Limb (tissue), 2 donors: ENCODE measurements around the gene KCMF1.
"Not testable (repeated sequence)": the region's sequence is repeated elsewhere in the genome, so short reads cannot be mapped to it uniquely, and the experiment has no call there.

Experiments used
- DNase-seq, 2 donors: peaks; one replicate each; pipeline ENCODE4 v3.0.0-alpha.2; 2016; ENCODE audit errors: extremely low spot score in 2 of 2

The KCMF1 gene

DNA sequence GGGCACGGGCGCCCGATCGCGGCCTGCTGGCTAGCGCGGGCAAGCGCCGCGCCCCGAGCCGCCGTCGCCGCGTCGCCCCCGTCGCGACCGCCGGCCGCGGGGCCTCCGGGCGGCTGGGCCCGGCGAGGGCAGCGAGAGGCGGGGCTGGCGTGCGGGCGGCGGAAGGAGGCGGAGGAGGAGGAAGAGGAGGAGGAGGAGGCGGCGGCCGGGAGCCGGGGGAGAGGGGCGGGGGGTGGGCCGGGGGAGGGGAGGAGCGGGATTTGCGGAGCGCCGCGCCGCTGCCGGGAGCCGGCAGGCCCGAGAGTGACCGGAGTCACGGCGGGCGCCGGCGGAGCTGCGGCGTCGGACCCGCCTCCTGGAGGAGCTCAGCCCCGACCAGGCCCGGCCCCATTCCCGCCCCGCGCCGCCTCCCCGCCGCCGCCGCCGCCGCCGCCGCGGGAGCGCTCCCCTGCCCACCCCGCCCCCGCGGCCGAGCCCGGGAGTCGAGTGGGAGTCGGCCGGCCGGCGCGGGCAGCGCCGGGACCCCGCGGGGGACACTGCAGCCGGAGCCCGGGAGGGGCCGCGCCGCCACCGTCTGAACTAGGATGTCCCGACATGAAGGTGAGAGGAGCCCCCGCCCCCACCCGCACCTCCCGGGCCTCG, at the start of gene KCMF1:
TSS of gene KCMF1 (plus strand) at position 294 of the 642 bp plus-strand sequence. CDS start at position 585, 291 bp downstream.
- peak; percentile 49 to 88 for DNase-seq

- DNase-seq = no peak
These were observed 48.0 kb upstream of the KCMF1 start for GRCh38 chr2:84923009-84923408.

DNA sequence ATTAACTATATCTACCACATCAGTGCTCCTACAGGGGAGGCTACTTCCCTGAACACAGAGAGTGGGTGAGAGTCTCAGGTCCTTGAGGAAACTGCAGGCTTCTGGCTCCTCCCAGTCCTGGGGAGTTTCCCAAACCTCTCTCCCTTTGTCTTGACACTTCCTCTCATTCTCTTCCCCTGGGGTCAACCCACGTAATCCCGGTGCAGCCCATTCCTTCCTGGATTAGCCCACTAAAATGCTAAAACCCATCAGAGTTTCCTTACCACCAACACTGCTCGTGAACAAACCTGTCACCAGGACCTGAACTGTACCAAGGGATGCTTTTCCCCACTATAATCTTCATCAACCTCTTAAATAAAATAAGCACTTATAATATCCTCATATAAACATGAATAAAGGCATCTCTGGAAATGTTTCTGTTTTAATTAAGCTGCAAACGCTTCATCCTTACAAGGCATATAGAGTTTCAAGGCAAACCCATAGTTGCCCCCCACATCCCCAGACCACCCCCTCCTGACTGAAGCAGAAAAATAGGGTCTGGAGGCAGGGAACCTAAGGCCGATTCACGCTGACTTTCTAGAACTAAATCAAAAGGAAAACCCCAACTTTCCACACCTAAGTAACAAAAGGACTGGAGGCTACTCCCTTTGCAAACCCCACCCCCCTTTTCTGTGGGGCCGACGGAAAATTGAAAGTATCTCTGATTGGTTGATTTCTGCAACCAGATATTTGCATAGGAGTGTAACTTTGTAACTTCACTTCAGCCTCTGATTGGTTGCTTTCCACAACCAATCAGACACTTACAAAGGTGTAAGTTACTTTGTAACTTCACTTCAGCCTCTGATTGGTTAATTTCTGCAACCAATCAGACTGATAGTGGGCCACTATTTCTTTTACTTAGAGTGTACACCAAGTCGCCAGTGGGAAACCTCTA, 46.5 kb upstream of the KCMF1 start:
- no peak for DNase-seq

GRCh38 chr2:84925336-84925723, 45.6 kb upstream of the KCMF1 start:
- no peak for DNase-seq

DNA sequence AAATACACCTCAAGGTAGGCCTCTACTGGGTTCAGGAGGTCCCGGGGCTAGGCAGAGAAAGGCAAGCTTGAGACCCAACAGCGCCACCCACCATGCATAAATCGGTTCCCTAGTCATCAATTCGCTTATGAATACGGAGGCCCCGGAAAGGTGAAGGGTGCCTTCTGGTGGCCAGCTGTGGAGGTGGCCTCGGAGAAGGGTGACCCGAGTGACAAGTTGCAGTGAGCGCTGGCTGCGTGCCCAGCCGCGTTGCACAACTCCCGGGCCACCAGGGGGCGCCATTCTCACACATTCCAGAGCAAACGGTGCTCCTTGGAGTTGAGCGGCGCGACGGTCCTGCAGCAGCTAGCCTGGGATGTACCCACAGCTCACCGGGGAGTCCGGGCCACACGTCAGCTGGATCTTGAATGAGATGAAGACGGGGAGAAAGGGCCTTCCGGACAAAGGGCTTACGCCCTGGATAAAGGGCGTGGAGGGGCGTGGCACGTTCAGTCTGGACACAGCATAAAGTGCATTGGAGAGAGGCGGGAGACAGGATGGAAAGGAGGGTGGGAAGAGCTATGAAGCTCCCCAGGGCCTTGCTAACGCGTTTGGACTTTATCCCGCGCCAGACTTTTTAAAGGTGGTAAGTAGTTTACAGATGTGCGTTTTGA, 45.1 kb upstream of the KCMF1 start:
- DNase-seq = peak; percentile 86 to 96

DNA sequence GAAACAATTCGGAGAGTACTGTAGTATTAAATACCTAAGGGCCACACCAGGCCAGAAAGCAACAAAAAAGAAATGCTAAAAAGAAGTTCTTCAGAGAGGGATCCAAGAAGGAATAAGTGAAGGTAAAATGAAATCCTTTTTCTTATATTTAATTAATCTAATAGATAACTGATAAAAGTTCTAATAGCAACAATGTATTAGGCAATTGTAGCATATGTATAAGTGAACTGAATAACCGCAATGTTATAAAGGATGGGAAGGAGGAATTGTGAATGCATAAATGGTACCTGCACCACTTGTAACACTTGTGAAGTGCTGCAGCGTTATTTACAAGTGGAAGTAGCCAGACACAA, 43.7 kb upstream of the KCMF1 start:
- no peak for DNase-seq

GRCh38 chr2:84931384-84931821, 39.6 kb upstream of the KCMF1 start:
- no peak for DNase-seq

- no peak for DNase-seq
These were observed 32.6 kb upstream of the KCMF1 start for GRCh38 chr2:84938194-84938879.

GRCh38 chr2:84939426-84940087, 31.4 kb upstream of the KCMF1 start:
- no peak for DNase-seq

DNA sequence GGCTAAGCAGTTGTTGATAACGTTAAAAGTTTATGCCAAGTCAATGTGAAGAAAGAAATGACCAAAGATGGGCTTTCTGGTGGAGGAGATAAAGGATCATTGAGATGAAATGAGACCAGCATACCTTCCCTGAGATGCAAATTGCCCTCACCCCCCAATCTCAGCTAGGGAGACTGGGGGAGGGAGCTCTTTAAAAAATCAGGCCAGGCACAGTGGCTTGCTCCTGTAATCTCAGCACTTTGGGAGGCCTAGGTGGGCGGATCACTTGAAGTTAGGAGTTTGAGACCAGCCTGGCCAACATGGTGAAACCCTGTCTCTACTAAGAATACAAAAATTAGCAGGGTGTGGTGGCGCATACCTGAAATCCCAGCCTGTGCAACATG, 30.9 kb upstream of the KCMF1 start:
- DNase-seq = no peak

DNA sequence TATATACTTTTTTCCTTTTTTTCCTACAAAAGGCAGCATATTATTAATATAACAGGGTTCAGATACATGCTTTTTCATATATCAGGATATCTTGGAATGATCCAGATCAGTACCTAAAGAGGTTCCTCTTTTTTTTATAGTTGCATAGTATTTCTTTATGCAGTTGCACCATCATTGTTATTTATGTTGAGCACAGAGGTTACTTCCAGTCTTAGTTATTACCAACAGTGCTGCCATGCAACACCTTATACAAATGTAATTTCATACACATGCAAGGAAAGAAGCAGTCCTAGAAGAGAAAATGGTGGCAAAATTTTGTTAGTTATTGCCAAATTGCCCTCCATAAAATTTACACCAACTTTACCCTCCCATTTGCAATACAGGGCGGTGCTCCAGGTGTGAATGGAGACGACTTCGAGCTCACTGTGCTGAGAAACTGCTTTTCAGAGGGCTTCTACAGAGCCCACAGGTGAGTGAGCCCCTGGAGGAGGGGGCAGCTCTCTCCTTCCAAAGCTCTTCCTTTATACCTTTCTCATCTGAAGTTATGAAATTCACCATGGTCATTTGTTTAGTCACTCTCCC, 30.0 kb upstream of the KCMF1 start:
- DNase-seq = no peak

- no peak for DNase-seq
These were observed 28.8 kb upstream of the KCMF1 start for GRCh38 chr2:84942166-84942565.

DNA sequence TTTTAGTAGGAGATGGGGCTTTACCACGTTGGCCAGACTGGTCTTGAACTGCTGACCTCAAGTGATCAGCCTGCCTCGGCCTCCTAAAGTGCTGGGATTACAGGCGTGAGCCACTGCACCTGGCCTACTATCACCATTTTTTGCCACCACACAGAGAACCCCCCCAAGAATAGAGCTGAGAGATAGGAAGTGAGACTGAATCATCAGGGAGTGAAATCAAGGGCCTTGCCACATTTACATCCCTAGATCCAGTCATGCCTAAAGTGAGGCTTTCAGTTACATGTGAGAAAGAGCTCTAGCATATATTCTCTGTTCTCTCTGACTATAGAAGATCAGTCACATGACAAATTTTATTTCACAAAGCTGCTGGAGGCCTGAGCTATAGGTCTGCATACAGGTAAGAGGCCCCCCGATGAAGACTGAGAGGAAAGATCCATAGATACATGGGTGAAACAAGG, 28.0 kb upstream of the KCMF1 start:
- no peak for DNase-seq

DNA sequence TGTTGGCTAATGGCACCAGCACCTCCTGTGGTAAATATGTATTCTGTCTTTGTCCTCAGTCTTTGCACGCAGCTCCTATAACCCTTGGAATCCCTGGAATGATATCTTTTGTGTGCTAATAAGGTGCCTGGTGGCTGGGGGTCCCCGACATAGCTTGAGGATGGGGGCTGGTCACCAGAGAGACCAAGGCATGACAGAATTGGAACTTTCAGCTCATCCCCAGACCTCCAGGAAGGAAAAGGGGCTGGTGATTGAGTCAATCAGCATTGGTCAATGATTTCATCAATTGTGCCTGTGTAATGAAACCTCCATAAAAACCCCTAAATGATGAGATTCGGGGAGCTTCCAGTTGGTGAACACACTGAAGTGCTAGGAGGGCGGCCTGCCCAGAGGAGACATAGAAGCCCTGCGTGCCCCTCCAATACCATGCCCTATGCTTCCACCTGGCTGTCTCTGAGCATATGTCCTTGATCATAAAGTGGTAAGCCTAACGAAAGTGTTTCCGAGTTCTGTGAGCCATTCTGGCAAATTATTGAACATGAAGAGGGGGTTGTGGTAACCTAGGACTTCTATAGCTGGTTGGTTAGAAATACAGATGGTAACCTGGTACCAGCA, 26.6 kb upstream of the KCMF1 start:
- no peak for DNase-seq

DNA sequence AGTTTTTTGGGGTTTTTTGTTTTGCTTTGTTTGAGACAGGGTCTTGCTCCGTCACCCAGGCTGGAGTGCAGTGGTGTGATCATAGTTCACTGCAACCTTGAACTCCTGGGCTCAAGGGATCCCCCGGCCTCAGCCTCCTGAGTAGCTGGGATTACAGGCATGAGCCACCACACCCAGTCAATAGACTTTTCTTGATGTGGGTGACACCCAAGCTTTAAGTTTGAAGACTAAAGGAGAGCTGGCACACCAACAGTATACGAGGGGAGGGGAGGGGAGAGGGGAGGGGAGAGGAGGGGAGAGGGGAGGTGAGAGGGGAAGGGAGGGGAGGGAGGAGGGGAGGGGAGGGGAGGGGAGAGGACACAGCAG, 25.1 kb upstream of the KCMF1 start:
- not testable (repeated sequence) for DNase-seq

DNA sequence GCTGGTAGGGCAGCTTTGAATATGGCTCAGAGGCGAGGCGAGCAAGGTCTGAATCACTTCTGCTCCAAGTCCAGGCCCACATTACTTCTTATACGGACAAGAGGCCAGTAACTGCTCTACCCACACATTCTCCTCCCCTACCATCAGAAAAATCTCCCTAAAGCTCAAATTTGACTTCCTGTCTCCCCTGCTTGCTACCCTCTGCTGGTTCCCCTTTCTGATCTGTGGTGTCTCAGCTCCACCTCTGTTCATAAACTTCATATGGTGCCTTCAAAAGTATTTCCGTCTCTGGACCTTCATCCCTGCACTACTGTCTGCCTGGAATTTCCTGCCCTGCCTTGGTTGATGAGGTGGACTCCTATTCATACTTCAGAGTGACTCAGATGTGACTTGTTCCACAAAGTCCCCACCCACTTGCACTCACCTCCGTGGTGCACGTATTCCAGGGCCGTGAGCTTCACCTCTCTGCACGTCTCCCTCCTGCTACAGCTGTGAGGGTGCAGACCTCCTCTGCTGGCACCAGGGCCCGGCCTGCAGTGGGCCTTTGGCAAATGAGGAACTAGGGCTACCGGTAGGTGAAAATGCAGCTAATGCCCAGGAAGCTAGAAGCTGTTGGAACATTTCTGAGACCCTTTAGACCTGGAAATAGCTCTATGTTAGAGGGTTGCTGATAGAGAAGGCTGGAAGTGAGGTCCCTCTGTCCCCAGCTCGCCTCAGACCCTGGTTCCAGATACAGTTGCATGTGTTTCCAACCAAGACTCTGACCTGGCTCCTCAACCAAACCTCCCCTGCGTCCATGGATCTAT, 24.6 kb upstream of the KCMF1 start:
- DNase-seq = no peak

GRCh38 chr2:84947010-84947593, 23.9 kb upstream of the KCMF1 start:
- no peak for DNase-seq

GRCh38 chr2:84953535-84953934, 17.4 kb upstream of the KCMF1 start:
- no peak for DNase-seq

GRCh38 chr2:84954329-84954728, 16.6 kb upstream of the KCMF1 start:
- DNase-seq = no peak
